ENCODE results near the gene KCNH4. TPM values are rescaled to one million over a fixed set of nuclear protein-coding genes. Genes with fewer than 3 reads are reported as not detected.
"Not testable (repeated sequence)": the region's sequence is repeated elsewhere in the genome, so short reads cannot be mapped to it uniquely, and the experiment has no call there.

The KCNH4 gene
- total RNA-seq, 1 experiment from 2014 or later, result 0.06 TPM

DNA sequence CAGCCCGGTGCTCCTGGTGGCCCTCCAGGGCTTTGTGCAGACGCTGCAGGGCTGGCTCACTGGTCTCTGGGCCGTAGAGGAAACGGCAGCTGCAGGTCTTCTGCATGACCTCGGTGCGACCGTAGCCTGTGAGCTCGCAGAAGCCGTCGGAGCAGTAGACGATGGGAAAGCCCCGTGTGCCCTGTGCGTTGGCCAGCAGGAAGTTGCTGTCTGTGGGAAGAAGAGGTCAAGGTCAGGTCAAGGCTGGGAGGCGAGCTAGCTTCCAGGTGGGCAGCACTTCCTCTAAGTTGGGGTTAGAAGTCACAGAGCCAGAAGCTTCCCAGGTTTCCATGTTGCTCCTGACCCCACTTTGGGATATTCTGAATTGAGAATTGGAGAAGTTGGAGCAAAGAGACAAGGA is 2.1 kb downstream of the KCNH4 start:
- no peak for DNase-seq (ENCODE audit: low spot score)

DNA sequence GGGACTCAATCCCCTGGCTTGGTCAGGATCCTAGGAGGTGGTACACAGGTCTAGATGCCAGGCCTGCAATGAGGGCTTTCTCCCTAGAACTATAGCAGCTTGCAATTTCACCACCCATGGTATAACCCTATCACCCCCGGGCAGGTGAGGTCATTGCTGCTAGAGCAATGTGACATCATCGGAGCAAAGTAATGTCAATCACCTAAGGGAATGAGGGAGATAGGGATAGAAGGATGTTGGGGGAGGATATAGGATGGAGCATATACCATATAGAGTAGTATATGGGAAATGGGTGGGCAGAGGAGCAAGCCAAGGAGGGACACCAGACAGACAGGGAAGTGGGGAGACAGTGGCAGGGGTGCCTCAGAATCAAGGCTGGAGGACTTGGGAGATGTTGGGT is 3.3 kb downstream of the KCNH4 start:
- no peak for DNase-seq (ENCODE audit: low spot score)

GRCh38 chr17:42174126-42174783 is 6.7 kb downstream of the KCNH4 start:
- DNase-seq (ENCODE audit: low spot score), result no peak

GRCh38 chr17:42171831-42172230 is 9.1 kb downstream of the KCNH4 start:
- DNase-seq (ENCODE audit: low spot score), result no peak

GRCh38 chr17:42169351-42169750 is 11.6 kb downstream of the KCNH4 start:
- DNase-seq (ENCODE audit: low spot score), result no peak

GRCh38 chr17:42167807-42168206 is 13.1 kb downstream of the KCNH4 start:
- no peak for DNase-seq (ENCODE audit: low spot score)

GRCh38 chr17:42166196-42166763 is 14.7 kb downstream of the KCNH4 start:
- no peak for DNase-seq (ENCODE audit: low spot score)

GRCh38 chr17:42165751-42166150 is 15.2 kb downstream of the KCNH4 start:
- no peak for DNase-seq (ENCODE audit: low spot score)

DNA sequence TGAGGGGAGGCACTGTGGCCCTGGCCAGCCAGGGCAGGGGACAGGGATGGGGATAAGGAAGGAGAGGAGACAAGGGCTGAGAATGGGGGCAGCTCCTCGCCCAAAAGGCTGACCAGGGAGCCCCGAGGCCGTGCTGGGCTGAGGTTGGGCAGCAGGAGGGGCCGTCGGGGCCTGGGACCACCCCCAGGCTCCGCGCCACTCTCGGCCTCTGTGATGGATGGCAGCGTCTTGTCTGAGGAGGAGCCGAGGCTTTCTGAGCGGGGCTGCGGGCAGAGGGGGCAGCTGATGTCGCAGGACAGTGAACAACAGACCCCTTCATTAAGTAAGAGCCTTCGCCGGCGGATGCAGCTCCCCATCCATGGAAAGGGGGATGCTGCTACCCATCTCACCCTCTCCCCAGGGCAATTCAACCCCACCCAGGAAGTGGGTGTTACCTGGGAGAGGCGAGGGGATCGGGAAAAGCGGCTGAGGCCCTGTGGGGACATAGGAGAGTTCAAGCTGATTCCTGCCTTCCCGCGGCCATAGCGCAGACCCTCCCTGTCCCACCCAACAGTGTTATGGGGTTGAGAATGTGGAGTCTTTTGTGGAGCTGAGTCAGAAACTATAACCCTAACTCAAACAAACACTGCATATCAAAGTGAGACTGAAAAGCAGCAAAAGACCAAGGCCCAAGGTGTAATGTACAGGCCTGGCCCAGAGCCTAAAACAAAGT is 17.1 kb downstream of the KCNH4 start:
- no peak for DNase-seq (ENCODE audit: low spot score)

GRCh38 chr17:42163113-42163512 is 17.8 kb downstream of the KCNH4 start:
- DNase-seq (ENCODE audit: low spot score), result no peak

- DNase-seq (ENCODE audit: low spot score), result no peak
Measured at GRCh38 chr17:42160531-42160910, 20.4 kb downstream of the KCNH4 start.

DNA sequence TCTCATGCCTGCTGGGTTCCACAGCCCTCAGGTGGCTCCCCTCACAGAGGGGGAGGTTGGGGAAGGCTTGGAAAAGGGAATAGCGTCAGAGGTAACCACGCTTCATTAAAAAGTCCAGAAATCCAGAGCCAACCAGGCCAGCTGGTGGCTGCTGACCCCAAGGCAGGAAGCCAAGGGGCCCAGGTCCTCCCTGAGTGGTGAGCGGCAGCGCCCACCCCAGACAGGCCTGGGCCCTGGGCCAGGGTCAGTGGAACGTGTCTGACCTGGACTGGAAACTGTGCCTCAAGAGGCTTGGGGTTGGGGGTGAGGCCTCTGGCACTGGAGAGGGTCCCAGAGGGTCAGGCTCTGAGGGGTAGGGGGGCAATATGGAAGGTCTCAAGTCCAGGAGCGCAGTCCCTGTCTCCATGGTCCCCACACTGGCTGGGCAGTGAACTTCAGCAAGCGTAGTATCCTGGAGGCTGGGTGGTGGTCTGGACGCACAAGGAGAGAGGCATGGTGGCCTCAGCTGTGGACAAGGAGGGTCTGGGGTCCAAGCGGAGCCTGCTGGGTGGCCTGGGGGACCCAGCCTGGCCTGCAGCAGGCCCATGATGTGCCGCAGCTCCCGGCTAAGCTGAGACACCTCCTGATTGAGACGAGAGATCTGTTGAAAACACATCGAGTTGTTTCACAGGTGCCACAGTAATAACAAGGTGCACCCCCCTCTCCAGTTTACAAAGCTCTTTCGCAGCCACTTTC is 21.0 kb downstream of the KCNH4 start:
- DNase-seq (ENCODE audit: low spot score), result no peak

DNA sequence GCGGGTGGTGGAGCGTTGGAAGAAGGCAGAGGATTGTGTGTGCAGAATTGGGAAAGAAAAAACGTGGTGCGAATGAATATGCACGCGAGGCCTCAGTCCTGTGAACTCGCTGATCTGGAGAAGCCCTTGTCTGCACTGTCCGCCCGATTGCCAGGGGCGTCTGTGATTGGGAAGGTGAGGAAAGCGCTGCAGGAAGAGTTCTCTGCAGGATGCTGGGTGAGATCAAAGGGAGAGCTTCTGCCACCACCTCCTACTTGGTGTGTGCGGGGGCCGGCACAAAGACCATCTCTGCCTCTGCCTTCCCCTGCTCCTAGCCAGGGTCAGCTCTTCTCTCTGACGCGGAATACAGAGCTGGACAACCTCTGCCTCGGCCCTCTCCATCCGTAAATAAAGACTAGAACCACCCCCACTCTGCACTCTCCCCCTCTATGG is 25.3 kb downstream of the KCNH4 start:
- DNase-seq (ENCODE audit: low spot score), result no peak

GRCh38 chr17:42153919-42154742 is 26.8 kb downstream of the KCNH4 start:
- no peak for DNase-seq (ENCODE audit: low spot score)

- DNase-seq (ENCODE audit: low spot score), result no peak
Measured at GRCh38 chr17:42146911-42147607, 33.9 kb downstream of the KCNH4 start.

GRCh38 chr17:42143138-42143537 is 37.8 kb downstream of the KCNH4 start:
- not testable (repeated sequence) for DNase-seq (ENCODE audit: low spot score)

DNA sequence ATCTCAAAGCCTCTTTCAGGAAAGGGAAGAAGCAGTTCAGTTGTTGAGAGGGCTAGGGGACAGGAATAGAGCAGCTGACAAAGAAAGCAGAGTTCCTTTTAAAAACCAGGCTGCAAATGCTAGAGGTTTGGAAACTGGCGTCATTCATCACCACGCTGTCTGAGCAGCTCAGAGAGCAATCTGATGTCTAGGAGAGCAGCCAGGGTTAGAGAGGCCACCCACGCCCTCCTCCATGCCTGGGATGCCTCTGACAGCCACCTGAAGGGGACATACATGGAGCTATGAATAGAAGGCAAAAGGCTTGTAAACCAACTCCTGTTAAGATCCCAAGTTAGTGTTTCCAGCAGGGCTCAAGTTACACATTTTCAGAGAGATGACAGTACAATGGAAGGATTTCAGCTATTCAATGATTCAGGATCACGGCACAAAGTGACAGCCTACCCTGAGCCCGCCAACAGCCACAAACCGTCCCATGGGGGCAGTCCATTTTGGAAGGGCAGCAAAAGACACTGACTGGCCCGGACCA is 38.5 kb downstream of the KCNH4 start:
- DNase-seq (ENCODE audit: low spot score), result no peak

- DNase-seq (ENCODE audit: low spot score), result no peak
Measured at GRCh38 chr17:42141382-42141781, 39.6 kb downstream of the KCNH4 start.

- not testable (repeated sequence) for DNase-seq (ENCODE audit: low spot score)
Measured at GRCh38 chr17:42140690-42141089, 40.3 kb downstream of the KCNH4 start.

DNA sequence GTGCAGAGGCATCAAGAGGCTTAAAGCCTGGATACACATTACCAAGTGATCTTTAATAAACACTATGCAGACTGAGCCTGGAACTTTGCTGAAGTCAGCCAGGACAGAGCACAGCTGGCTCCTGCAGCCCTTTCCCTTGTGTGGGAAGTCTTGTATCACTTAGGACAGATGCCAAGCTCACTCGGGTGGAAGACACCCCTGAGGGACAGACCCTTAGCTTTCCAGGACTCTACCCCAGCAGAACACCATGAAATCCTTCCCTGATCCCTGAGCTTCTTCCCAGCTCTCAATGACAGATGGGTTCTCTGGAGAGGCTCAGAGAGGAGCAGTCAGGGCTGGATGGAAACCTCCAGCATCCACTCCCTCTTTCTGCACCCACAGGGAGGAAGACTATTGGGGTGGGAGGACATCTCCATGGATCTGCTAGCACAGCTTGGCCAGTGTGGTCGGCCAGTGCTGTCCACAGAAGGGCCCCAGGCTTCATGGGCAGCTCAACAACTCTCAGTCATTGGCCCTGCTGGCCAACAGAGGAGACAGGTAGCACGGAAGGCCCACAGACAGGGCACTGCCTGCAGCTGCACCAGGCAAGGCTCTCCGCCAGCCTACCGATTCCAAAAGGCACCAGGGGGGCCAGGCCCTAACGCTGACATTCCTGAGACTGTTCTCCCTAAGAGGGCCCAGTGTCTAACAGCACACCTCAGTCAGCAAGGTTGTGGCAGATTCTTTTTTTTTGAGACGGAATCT is 42.0 kb downstream of the KCNH4 start:
- DNase-seq (ENCODE audit: low spot score), result no peak

Measured in H4 (cell line).